Fibroblast of lung (primary cell): ENCODE results near the gene EPYC. TPM values are rescaled to one million over a fixed set of nuclear protein-coding genes. Genes with fewer than 3 reads are reported as not detected.

Experiments used
- DNase-seq, 2 donors: peaks; one replicate each; pipeline versions ENCODE4 v3.0.0 to v3.0.0-alpha.2; 2010; ENCODE audit warnings: low read depth in 2 of 2
- H2AFZ ChIP-seq: 2 replicates; pipeline ENCODE4 v1.5.1; 2012; ENCODE audit warnings: low read length, control low read depth, inconsistent platforms
- H3K27ac ChIP-seq: 2 replicates; pipeline ENCODE4 v1.5.1; 2011; ENCODE audit warnings: low read length, control low read depth; ENCODE audit not compliant: insufficient read depth
- H3K27me3 ChIP-seq: 2 replicates; pipeline ENCODE4 v1.5.1; 2011; ENCODE audit warnings: mild to moderate bottlenecking, low read length; ENCODE audit not compliant: control insufficient read depth, insufficient read depth
- H3K36me3 ChIP-seq: 2 replicates; pipeline ENCODE4 v1.5.1; 2011; ENCODE audit warnings: low read length; ENCODE audit not compliant: control insufficient read depth, insufficient read depth
- H3K4me1 ChIP-seq: 2 replicates; pipeline ENCODE4 v1.5.1; 2011; ENCODE audit warnings: low read length; ENCODE audit not compliant: control insufficient read depth, insufficient read depth; ENCODE audit errors: extremely low read depth
- H3K4me2 ChIP-seq: 2 replicates; pipeline ENCODE4 v1.5.1; 2011; ENCODE audit warnings: low read length, control low read depth; ENCODE audit not compliant: insufficient read depth; ENCODE audit errors: extremely low read depth
- H3K4me3 ChIP-seq, 4 experiments: fragments of 200-600 bp in 1 of 4; sonication (generic) in 1 of 4; replicated peaks in 1 of 4; 2 replicates each; pipeline ENCODE4 v1.5.1; 2011 to 2016; ENCODE audit warnings: low read length in 4 of 4, low read depth in 3 of 4, mild to moderate bottlenecking in 3 of 4, control low read depth in 2 of 4, inconsistent platforms in 1 of 4, mixed read lengths in 1 of 4; ENCODE audit not compliant: insufficient read depth in 1 of 4; ENCODE audit errors: control extremely low read depth in 1 of 4
- H3K79me2 ChIP-seq: 2 replicates; pipeline ENCODE4 v1.5.1; 2012; ENCODE audit warnings: mild to moderate bottlenecking, low read length, inconsistent platforms; ENCODE audit not compliant: control insufficient read depth, insufficient read depth
- H3K9ac ChIP-seq: 2 replicates; pipeline ENCODE4 v1.5.1; 2011; ENCODE audit warnings: mild to moderate bottlenecking, low read length, control low read depth; ENCODE audit not compliant: insufficient read depth
- H3K9me3 ChIP-seq: 2 replicates; pipeline ENCODE4 v1.5.1; 2012; ENCODE audit warnings: low read depth, low read length; ENCODE audit not compliant: control insufficient read depth, insufficient read depth
- H4K20me1 ChIP-seq: 2 replicates; pipeline ENCODE4 v1.5.1; 2011; ENCODE audit warnings: low read length; ENCODE audit not compliant: control insufficient read depth, insufficient read depth; ENCODE audit errors: extremely low read depth
- CTCF ChIP-seq, 2 donors: IDR thresholded peaks in 1 of 2; conservative IDR thresholded peaks in 1 of 2; 1 replicate in 1 of 2; 2 replicates in 1 of 2; pipeline ENCODE4 v1.5.1; 2011 to 2012; ENCODE audit warnings: low read length in 2 of 2, control low read depth in 1 of 2, inconsistent platforms in 1 of 2, low read depth in 1 of 2, mild to moderate bottlenecking in 1 of 2
- EZH2 ChIP-seq: IDR thresholded peaks from 2 replicates; pipeline ENCODE4 v1.5.1; 2012; ENCODE audit warnings: low read length, control low read depth, mild to moderate bottlenecking; ENCODE audit errors: missing control alignments
- polyA plus RNA-seq, 2 donors: library from polyadenylated mRNA; depleted of rRNA in 1 of 2; stranded (reverse) in 1 of 2; unstranded in 1 of 2; fragments of >200 nt; gene quantifications; 2 replicates each; pipeline ENCODE4 v1.2.1, GENCODE V29; 2011 to 2012; ENCODE audit warnings: missing spikeins in 1 of 2
- total RNA-seq: library from RNA; depleted of rRNA; stranded (reverse); fragments of >200 nt; gene quantifications from 2 replicates; pipeline ENCODE4 v1.2.1, GENCODE V29; 2014

EPYC gene
- total and polyA plus RNA-seq, 2 donors (not counting 1 experiment from before 2014, with no cell fraction given), result 0.05 TPM; not detected in 1

GRCh38 chr12:91003737-91004136 is 1.0 kb downstream of the EPYC start:
- H3K4me3 ChIP-seq, result no peak overlapping the region
- H3K27me3 ChIP-seq, result no peaks in the 10 kb centered on the region
- no peaks in the 10 kb centered on the region for H3K9me3 ChIP-seq
- no peak overlapping the region for H3K27ac ChIP-seq
- no peaks in the 10 kb centered on the region for H4K20me1 ChIP-seq
- H2AFZ ChIP-seq, result no peak overlapping the region
- no peak for DNase-seq
- no peaks in the 10 kb centered on the region for H3K4me1 ChIP-seq
- TF ChIP-seq CTCF (conservative IDR thresholded peaks at IDR 0.05 in 1 of 2, IDR thresholded peaks at IDR 0.05 in 1 of 2; ENCODE audit: low read depth in 1 of 2, low read length in 2 of 2) (no peak), EZH2 (no peak)
- no peaks in the 10 kb centered on the region for H3K79me2 ChIP-seq
- H3K4me2 ChIP-seq, result no peak overlapping the region
- no peaks in the 10 kb centered on the region for H3K36me3 ChIP-seq
- H3K9ac ChIP-seq, result no peak overlapping the region

GRCh38 chr12:91001306-91001705 is 3.5 kb downstream of the EPYC start:
- Histone ChIP-seq H3K36me3 (no peaks in the 10 kb centered on the region), H3K4me3 (no peak overlapping the region), H3K27ac (no peak overlapping the region), H4K20me1 (no peaks in the 10 kb centered on the region), H3K27me3 (no peaks in the 10 kb centered on the region), H3K9me3 (no peaks in the 10 kb centered on the region), H3K4me2 (no peak overlapping the region), H3K4me1 (no peaks in the 10 kb centered on the region), H3K79me2 (no peaks in the 10 kb centered on the region), H2AFZ (no peak overlapping the region), H3K9ac (no peak overlapping the region)
- no peak for TF ChIP-seq EZH2
- TF ChIP-seq CTCF (conservative IDR thresholded peaks at IDR 0.05 in 1 of 2, IDR thresholded peaks at IDR 0.05 in 1 of 2; ENCODE audit: low read depth in 1 of 2, low read length in 2 of 2), result no peak
- DNase-seq, result peak in 1 of 2 donors; percentile 36

- no peaks in the 10 kb centered on the region for H3K27me3 ChIP-seq
- H3K27ac ChIP-seq, result no peak overlapping the region
- no peaks in the 10 kb centered on the region for H3K36me3 ChIP-seq
- no peaks in the 10 kb centered on the region for H3K9me3 ChIP-seq
- no peak overlapping the region for H3K4me3 ChIP-seq
- no peaks in the 10 kb centered on the region for H3K4me1 ChIP-seq
- no peak overlapping the region for H3K9ac ChIP-seq
- no peaks in the 10 kb centered on the region for H3K79me2 ChIP-seq
- no peaks in the 10 kb centered on the region for H4K20me1 ChIP-seq
- no peak overlapping the region for H3K4me2 ChIP-seq
- H2AFZ ChIP-seq, result no peak overlapping the region
- TF ChIP-seq CTCF (conservative IDR thresholded peaks at IDR 0.05 in 1 of 2, IDR thresholded peaks at IDR 0.05 in 1 of 2; ENCODE audit: low read depth in 1 of 2, low read length in 2 of 2), result no peak
- TF ChIP-seq EZH2, result no peak
- DNase-seq, result peak in 1 of 2 donors; percentile 67
These were observed 4.8 kb downstream of the EPYC start for GRCh38 chr12:90999966-91000365.
